ENCODE data around the gene BCL7A. TPM values are rescaled to one million over a fixed set of nuclear protein-coding genes. Genes with fewer than 3 reads are reported as not detected.

BCL7A gene
- total and polyA plus RNA-seq, 9 of the 15 experiments (the other 6 are each of a cell fraction or from before 2014, with no cell fraction given), result 0.25 to 21.9 (median 14.9) TPM

GRCh38 chr12:122094735-122095631, 73.3 kb downstream of the BCL7A start (continued):
- TF ChIP-seq HMGN3 (IDR thresholded peaks at IDR 0.05; ENCODE audit: borderline replicate concordance, extremely low read depth, insufficient read length, low read depth, low read length), result no peak
- no peak for TF ChIP-seq ZNF280B (CRISPR knock-in tag; IDR thresholded peaks at IDR 0.05)
- no peak for TF ChIP-seq RAD21 (CRISPR knock-in tag; conservative IDR thresholded peaks at IDR 0.05 in 1 of 2, IDR thresholded peaks at IDR 0.05 in 1 of 2)
- no peak for TF ChIP-seq MCM7 (IDR thresholded peaks at IDR 0.05)
- 0 out of 2 replicates have a peak, but pooled peaks have one; percentile 45 for TF ChIP-seq MIER1 (IDR thresholded peaks at IDR 0.05; ENCODE audit: low read depth)
- no peak for TF ChIP-seq SNAPC5 (CRISPR knock-in tag; IDR thresholded peaks at IDR 0.05)
- TF ChIP-seq BCOR (IDR thresholded peaks at IDR 0.05), result peak; percentile 68; the same call in 1 of the 2 replicates
- TF ChIP-seq MEF2D (tag; conservative IDR thresholded peaks at IDR 0.05; ENCODE audit: low read depth), result peak; percentile 68
- TF ChIP-seq HNRNPH1 (optimal IDR thresholded peaks at IDR 0.05; ENCODE audit: low read depth, low read length), result no peak
- TF ChIP-seq FOXK1 (CRISPR knock-in tag; IDR thresholded peaks at IDR 0.05; ENCODE audit: borderline replicate concordance), result no peak
- TF ChIP-seq MTA1 (IDR thresholded peaks at IDR 0.05; ENCODE audit: borderline replicate concordance), result no peak
- 0 out of 2 replicates have a peak, but pooled peaks have one; percentile 20 for TF ChIP-seq LARP7 (IDR thresholded peaks at IDR 0.05)
- TF ChIP-seq PURB (CRISPR knock-in tag; IDR thresholded peaks at IDR 0.05; ENCODE audit: low read depth), result no peak
- TF ChIP-seq NBN (IDR thresholded peaks at IDR 0.05; ENCODE audit: low read depth), result no peak
- TF ChIP-seq ZNF77 (CRISPR knock-in tag; IDR thresholded peaks at IDR 0.05), result no peak
- no peak for TF ChIP-seq ZNF146 (CRISPR knock-in tag; IDR thresholded peaks at IDR 0.05; ENCODE audit: unreplicated experiment)
- no peak for TF ChIP-seq NUFIP1 (IDR thresholded peaks at IDR 0.05; ENCODE audit: partially characterized antibody)
- TF ChIP-seq ZNF561 (CRISPR knock-in tag; conservative IDR thresholded peaks at IDR 0.05), result no peak
- TF ChIP-seq TSC22D4 (tag; IDR thresholded peaks at IDR 0.05), result peak; percentile 68; the same call in 1 of the 2 replicates
- no peak for TF ChIP-seq MITF (IDR thresholded peaks at IDR 0.05)
- TF ChIP-seq CBFA2T2 (conservative IDR thresholded peaks at IDR 0.05), result 0 out of 2 replicates have a peak, but pooled peaks have one; percentile 3
- TF ChIP-seq DPF2 (IDR thresholded peaks at IDR 0.05), result peak; percentile 37; the same call in 1 of the 2 replicates
- no peak for TF ChIP-seq HNRNPK (IDR thresholded peaks at IDR 0.05; ENCODE audit: low read depth, low read length, poor library complexity, severe bottlenecking)
- no peak for TF ChIP-seq SMAD4 (CRISPR knock-in tag; conservative IDR thresholded peaks at IDR 0.05)
- TF ChIP-seq HOXB6 (CRISPR knock-in tag; IDR thresholded peaks at IDR 0.05; ENCODE audit: borderline replicate concordance), result no peak
- no peak for TF ChIP-seq ZFP1 (CRISPR knock-in tag; IDR thresholded peaks at IDR 0.05)
- no peak for TF ChIP-seq SMARCC2 (IDR thresholded peaks at IDR 0.05; ENCODE audit: low read depth)
- TF ChIP-seq ERF (CRISPR knock-in tag; IDR thresholded peaks at IDR 0.05), result no peak
- no peak for TF ChIP-seq SREBF2 (CRISPR knock-in tag; IDR thresholded peaks at IDR 0.05)
